Fibroblast of the aortic adventitia (primary cell): ENCODE measurements around the gene UBXN7. TPM values are rescaled to one million over a fixed set of nuclear protein-coding genes. Genes with fewer than 3 reads are reported as not detected.
"Not testable (repeated sequence)": the region's sequence is repeated elsewhere in the genome, so short reads cannot be mapped to it uniquely, and the experiment has no call there.

Experiments
- DNase-seq: peaks from one replicate; pipeline ENCODE4 v3.0.0-alpha.2; 2010; ENCODE audit warnings: low read depth
- H3K4me3 ChIP-seq: 2 replicates; pipeline ENCODE4 v1.5.1; 2011; ENCODE audit warnings: low read depth, mild to moderate bottlenecking, control low read depth, low read length, moderate library complexity
- CTCF ChIP-seq: IDR thresholded peaks from 2 replicates; pipeline ENCODE4 v1.5.1; 2011; ENCODE audit warnings: mild to moderate bottlenecking, low read length, control low read depth, inconsistent platforms; ENCODE audit not compliant: insufficient read depth
- total RNA-seq: library from RNA; depleted of rRNA; stranded (reverse); fragments of >200 nt; gene quantifications from 2 replicates; pipeline ENCODE4 v1.2.3, GENCODE V29; 2012; ENCODE audit warnings: low replicate concordance

UBXN7 gene
- total RNA-seq, 1 donor: 27.7 TPM

GRCh38 chr3:196431181-196432136, 768 bp downstream of the UBXN7 start:
- DNase-seq: peak; percentile 70
- H3K4me3 ChIP-seq: peak overlapping the region; percentile 77
- TF ChIP-seq CTCF: no peak

- no peak for DNase-seq
- no peak overlapping the region for H3K4me3 ChIP-seq
- TF ChIP-seq CTCF: no peak
Observed at GRCh38 chr3:196428041-196428440, 4.2 kb downstream of the UBXN7 start.

- H3K4me3 ChIP-seq: not testable (repeated sequence)
Observed at GRCh38 chr3:196424421-196424820, 7.8 kb downstream of the UBXN7 start.

GRCh38 chr3:196423044-196423781, 9.0 kb downstream of the UBXN7 start:
- TF ChIP-seq CTCF: no peak
- H3K4me3 ChIP-seq: no peak overlapping the region
- DNase-seq: peak; percentile 28

More at GRCh38 chr3:196424421-196424820, 7.8 kb downstream of the UBXN7 start:
- not testable (repeated sequence) for DNase-seq

GRCh38 chr3:196421668-196422067, 10.6 kb downstream of the UBXN7 start:
- not testable (repeated sequence) for H3K4me3 ChIP-seq, DNase-seq

- DNase-seq: no peak
- no peak for TF ChIP-seq CTCF
- no peak overlapping the region for H3K4me3 ChIP-seq
Observed at GRCh38 chr3:196419386-196419785, 12.8 kb downstream of the UBXN7 start.

GRCh38 chr3:196418601-196419000, 13.6 kb downstream of the UBXN7 start:
- no peak overlapping the region for H3K4me3 ChIP-seq
- DNase-seq: no peak
- TF ChIP-seq CTCF: no peak
